Measurements from ENCODE around the gene DPYD.

The DPYD gene

DNA sequence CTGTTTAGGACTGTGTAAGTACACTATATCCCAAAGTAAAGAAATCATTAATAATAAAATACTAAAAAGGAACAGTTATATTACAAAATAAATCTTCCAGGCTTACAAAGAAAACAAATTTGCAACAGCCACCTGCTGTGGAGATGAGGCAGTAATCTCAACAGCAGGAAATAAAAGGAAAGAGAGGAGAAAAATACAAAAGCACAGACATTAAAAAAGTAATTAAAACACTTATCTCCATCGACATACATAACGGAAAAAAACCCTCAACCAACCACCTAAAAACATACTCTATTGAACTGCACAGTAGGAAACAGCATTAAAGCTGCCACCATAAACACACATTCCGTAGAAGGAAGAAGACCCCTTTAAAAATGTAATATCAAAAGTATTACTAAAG lies 317.6 kb downstream of the DPYD start:
- no peak for DNase-seq

DNA sequence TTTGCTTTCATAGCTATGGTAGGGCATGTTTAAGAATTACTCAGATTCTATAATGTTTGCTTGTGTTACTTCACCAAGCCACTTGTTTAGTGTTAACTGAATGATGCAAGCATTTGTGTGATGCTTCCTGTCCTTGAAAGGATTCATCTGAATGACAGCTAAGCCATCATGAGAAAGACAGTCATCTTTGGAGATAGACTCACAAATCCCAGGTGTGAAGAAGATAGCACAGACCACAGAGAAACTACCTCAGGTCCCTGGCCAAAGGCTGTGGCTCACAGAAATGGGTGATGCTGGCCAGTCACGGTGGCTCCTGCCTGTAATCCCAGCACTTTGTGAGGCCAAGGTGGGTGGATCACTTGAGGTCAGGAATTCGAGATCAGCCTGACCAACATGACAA lies 321.4 kb downstream of the DPYD start:
- DNase-seq: no peak

DNA sequence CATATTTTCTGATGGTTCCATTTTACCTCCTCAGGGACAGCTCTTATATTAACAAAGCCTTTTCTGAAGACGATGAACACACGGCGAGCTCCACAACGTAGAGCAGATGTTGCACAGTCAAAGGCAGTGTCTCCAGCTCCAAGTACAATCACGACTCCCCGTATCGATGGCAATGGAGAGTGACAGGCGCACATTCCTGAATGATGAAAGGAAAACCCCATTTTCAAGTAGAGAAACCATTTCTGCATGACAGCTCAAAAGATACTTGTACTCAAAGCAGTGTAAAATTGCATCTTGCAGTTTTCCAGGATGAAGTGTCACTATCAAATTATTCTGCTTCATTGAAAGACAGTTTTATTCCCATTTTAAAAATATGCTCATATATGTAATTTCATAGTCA lies 327.6 kb downstream of the DPYD start:
- no peak for DNase-seq

DNA sequence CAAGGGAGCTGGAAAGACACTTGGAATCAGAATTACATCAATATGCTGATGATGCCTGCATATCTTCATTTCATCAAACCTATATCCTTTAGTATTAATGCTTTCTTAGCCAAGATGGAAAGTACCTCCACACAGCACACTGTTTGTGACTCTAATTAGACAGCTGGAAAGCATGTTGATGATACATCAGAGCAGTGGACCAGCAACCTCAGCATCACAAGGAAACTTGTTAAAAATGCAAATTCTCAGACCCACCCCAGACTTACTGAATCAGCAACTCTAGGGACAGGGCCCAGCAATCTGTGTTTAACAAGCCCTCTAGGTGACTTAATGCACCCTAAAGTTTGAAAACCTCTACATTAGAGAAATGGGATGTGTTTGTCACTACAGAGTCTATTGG lies 332.1 kb downstream of the DPYD start:
- no peak for DNase-seq

DNA sequence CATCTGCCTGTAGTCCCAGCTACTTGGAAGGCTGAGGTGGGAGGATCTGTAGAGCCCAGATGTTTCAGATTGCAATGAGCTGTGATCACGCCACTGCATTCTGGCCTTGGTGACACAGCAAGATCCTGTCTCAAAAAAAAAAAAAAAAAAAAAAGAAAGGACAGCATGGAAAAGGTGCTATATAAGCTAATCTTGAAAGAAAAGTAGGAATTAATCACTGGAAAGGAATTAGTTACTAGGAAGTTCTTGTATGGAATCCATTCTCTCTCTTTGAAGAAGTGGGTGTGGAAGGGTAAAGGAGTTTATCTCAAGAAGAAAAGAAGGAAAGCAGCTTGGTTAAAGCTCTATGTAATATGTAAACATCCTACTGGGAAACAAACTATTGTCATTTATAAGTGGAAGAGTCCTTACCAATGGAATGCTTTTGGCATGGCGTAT lies 339.2 kb downstream of the DPYD start:
- no peak for DNase-seq

DNA sequence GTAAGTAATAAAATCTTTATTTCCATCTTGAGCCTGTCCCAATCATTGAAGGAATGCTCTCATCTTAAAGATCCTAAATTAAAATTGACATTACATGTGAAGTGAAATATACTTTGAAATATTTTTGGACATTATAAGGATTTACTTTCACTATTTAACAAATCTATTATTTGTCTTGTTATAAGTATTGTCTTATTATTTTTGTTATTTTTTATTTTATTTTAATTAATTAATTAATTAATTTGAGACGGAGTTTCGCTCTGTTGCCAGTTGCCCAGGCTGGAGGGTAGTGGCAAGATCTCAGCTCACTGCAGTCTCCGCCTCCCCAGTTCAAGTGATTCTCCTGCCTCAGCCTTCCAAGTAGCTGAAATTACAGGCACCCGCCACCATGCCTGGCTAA lies 343.2 kb downstream of the DPYD start:
- no peak for DNase-seq

DNA sequence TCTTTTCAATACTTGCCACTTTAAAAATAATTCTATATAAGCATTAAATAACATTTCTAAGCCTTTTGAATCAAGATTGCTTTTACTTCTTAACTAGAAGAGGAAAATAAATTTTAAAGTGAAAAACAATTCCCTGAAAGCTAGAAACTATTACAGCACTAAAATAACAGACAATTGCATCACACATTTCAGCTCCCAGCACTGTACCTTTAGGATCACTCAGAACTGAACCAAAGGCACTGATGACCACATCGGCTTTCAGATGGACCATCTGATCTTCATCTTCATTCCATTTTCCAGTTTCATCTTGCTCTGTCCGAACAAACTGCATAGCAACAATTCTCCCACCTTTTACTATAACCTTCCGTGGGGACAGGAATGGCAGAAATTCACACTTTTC lies 347.3 kb downstream of the DPYD start:
- DNase-seq: no peak

DNA sequence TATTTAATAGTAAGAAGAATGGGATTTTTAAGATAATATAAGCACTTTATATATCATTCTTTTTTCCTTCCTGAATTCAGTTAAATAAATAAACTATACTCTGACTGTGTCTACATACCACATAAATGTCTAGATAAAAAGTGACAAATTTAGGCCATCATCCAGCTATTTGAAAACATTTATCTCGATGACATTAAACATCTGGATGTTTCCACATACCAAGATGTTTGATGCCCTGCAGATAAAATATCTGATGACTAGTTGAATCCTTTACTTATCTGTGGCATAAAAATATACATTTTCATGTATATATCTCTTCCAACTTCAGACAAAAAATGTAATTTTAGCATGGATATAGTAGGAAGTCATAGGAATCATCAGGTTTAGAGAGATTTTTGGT lies 348.3 kb downstream of the DPYD start:
- no peak for DNase-seq

DNA sequence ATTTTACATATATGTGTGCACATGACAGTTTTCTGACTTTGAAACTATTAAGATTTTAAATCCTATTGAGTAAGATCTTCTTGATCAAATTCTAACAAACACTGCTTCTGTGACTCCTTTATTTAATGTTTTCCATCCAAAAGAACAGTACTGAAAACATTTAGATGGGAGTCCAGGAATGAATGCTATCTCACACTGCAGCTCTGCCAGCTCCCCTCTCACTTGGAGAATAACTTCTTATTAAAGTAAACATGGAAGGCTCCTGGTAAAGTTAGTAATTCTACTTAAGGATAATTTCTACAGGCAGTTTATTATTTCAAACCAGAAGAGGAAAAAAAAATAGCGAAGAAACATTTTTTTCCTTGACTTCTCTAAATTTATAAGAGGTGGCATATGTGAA lies 349.1 kb downstream of the DPYD start:
- DNase-seq: no peak

DNA sequence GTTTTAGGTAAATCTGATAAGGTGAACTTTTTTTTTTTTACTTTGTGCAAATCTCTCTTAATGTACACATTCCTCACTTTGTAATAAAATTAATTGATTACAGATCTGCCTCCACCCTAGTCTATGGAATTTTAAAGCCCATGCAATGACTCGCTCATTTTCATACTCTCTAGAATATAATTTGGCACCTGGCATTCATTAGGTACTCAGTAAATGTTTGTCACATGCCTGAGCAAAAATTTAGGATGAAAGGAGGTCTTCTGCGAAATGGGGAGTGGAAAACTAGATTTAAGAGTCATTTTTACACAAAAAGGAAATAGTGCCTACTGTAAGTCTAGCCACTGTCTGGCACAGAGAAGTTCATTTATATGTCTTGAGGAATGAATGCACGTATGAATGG lies 350.1 kb downstream of the DPYD start:
- DNase-seq: no peak

DNA sequence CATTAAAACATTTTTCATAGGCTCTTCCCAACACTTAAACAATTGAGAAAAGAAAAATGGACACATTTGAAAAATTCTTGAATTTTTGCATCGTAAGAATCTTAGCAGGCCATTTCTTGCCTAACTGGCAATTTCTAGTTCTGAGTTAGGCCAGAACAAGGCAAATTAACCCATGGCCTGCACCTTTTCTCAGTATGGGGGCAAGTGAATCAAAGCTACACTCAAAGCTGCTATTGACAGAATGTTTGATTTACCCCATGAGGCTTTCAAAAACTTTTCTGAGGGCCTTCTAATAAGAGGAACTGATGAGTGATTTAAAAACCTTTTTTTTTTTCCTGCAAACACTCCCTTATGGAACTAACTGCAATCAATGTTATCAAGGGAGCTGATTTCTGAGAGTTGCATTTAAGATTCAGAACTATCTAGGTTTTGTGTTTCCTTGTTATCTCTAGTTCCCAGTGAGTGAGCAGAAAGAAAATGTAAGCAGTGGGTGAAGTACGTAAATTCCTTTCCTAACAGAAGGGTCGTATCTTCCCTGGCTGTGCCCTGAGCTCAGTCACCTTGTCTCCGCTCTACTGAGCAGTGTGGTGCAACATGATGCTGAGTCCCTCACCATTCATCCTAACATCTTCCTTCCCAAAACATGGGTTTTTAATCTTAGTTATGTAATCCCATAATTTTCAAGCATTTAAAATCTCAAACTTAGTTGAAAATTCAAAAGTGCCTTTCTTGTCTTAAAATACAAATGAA lies 353.7 kb downstream of the DPYD start:
- no peak for DNase-seq

DNA sequence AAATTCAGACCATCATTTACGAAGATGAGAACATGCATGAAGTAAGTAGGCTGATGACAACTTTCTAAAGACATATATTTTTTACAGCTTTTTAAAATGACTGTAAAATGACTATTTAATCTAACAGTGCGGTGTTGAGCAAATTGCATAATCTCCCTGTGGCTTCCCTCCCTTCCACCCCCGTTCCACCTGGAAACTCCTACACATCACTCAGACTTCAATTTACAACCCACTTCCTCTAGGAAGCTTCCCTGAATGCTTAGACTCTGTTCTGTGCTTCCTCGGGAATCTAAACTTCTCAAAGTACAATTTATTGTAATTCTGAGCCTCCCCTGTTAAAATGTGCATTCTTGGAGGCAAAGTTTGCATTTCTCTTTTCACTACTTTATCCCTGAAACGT lies 354.9 kb downstream of the DPYD start:
- no peak for DNase-seq

DNA sequence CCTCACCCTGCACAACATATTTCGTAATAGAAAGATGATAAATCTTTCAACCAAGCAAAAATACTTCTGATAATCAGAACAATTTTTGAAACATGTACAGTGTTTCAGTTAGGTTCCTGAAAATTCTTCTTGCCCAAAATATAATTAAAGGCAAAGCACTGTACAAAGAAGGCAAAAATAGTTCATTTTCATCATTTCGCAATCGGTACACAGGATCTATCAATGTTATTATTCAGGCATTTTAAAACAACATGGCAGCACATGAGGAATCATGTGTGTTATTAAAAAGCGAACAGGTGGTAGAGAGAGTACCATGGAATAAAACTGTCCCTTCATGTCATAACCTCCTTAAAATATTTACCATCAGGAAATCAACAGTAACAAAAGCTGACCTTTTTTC lies 356.9 kb downstream of the DPYD start:
- DNase-seq: no peak

DNA sequence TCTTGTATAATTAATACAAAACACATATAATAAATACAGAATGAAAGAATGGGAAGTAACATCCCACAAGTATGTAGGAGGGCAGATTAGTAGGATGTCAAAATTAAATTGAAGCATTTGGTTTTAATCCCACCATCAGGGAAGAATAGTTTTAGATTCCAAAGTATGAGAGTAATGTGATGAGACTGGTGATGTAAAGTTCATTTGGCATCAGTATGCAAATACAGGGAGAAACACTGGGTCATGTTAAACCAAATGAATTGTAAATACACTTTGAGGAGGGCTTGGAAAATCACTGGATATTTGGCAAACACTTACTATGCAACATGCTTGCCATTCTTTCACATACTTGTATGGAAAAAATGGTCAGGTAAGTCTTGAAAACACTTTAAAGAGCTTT lies 358.8 kb downstream of the DPYD start:
- no peak for DNase-seq

DNA sequence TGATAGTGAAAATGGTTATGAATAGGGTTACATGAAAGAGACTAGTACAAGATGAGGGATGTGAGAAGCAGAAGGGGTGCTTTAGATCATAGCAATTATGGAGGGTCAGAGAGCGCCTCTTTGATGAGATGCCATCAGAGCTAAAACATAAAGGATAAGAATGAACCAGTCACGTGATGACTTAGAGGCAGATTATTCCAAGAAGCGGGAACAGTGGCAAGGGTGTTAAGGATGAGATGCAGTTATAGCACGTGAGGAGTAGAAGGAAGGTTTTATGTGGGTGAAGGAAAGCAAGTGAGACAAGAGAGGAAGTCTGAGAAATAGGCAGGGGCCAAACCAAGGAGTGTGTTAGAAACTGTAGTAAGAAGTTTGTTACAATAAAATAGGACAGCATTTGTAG lies 360.1 kb downstream of the DPYD start:
- no peak for DNase-seq

DNA sequence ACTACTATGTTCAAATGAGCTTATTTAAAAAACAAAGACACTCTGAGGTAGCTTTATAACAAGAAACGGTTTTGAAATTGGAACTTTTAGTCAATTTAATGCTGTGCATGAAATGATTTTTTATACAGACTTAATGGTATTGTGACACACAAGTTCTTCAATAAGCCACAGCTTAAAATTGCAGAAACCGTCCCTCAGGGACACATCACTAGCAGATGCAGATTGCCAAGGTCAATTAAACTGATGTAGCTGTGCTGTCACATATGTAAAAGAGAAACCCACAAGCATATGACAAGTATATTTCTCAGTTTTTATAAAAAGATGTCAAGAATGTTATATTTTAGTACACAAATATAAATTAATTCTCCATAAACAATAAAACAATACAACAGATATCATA lies 366.9 kb downstream of the DPYD start:
- DNase-seq: no peak

DNA sequence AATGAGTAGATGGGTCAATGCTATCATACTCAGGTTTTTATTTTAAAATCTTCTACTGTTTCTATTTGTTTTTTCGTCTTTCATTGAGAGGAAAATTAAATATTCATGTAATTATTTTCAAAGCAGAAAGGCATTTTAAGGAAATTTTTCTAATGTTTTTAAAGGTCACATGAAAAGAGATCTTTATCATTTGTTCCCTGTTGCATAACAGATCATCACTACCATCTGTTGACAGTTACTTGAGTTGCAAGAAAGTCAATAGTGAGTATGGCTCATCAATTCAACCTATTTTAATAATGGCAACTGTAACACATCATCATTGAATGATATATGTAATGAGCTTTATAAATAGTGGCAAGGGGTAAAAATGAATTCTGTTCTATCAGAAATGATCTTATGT lies 369.7 kb downstream of the DPYD start:
- no peak for DNase-seq

DNA sequence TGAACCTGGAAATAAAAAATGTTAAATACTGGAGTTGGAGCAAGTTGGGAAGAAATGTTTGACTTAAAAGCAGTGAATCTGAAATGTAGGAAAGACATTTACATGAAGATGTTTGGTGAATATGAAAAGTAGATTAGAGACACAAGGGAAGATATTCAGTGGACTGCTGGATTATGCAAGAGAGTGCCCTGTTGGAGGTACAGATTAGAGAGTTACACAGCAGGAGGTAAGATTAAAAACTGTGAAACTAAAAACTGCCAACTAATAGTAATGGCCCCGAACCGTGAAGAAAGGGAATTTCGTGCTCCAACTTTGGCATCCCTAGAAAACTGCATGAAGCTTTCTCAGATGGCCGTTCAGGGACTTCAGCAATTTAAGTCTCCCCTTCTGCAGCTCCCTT lies 375.4 kb downstream of the DPYD start:
- no peak for DNase-seq

DNA sequence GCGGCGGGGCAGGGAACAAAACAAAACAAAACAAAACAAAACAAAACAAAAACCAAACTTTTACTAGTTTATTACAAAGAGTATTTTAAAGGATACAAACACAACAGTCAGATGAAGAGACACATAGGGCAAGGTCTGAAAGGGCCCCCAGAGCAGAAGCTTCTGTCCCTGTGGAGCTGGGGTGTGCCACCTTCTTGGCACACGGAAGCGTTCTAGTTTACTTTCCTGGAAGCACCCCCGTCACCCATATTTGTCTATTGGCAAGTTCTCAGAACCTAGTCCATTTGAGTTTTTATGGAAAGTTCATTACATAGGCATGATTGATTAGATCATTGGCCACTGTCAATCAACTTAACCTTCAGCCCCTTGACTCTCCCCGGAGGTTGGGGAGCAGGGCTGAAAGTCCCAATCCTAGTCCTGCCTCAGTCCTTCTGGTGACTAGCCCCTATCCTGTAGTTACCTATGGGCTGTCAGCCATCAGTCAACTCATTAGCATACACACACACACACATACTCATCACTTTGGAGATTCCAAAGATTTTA lies 380.4 kb downstream of the DPYD start:
- no peak for DNase-seq

DNA sequence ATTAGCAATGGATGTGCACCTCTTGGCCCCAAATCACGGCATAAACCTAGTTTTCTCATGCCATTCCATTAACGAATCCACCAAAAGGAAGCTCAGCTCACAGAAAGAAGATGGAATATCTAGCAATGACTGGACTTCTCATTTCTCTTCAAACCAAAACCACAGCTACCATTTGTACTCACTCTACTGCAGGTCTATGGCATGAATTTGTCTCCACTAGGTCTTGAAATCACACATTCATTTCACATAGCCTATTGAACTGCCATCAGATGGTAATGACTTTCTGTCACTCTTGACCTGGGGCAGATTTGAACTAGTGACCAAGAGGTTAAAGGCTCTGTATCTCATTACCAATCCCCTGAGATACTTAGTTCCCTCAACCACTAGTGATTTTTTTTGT lies 382.7 kb downstream of the DPYD start:
- no peak for DNase-seq

DNA sequence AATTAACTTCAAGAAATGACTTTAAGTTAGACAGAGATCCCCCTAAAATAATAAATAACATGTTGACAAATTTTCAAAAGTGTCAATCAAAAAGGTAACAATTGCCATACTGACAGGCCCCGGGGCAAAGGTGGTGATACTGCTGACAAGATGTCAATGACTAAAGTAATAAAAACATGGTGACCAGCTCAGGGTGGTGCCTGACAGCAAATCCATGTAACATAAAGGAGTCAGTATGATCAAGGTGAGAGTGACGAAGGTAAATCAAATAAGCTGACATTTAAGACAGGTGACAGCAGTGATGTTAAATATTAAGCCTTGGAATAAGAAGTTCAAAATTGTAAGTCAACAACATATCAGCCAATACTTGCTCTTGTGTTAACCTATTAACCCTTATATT lies 387.5 kb downstream of the DPYD start:
- no peak for DNase-seq

DNA sequence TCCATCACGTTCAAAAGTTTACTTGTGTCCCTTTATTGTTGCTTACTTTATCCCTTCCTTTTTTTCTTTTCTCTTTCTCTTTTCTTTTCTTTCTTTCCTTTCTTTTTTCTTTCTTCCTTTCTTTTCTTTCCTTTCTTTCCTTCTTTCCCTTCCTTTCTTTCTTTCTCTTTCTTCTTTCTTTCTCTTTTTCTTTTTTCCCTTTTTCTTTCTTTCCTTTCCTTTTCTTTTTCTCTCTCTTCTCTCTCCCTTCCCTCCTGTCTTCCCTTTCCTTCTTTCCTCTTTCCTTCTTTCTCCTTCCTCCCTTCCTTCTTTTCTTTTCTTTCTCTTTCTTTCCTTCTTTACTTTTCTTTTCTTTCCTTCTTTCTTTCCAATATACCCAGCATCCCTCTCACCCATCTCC lies 391.2 kb downstream of the DPYD start:
- DNase-seq: no peak

DNA sequence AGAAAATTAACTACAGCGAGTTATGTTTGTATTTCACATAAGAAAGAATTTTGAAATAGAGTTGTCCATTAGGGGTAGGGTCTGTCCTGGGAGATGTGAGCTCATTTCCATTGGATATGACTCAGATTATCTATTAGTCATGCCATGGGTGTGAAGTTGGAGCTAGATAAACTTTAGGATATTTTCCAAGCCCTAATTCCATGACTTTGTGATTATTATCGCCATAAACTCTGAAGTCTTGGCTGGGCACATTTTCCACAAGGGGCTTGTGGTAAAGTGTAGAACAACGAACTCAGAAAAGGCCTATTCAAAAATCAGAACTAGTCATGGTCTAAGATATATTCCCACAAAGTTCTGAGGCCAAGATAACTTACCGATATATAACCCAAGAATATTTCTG lies 396.6 kb downstream of the DPYD start:
- DNase-seq: no peak

DNA sequence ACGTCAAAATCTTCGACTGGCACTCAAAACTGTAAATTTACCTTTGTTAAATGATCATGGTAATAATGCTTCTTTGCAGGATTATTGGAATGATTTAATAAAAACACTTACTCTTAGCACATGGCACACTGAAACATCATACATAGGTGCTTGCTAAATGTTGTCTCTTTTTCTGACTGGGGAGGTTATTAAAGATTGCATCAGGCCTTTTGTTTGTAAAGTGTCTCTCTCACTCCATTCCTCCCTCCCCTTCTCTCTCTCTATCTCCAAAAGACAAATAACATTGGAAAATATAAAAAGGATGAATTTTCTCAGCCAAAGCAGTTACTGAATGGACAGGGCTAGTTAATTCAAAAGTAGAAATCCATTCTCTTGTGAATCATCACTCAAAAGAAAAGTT lies 404.2 kb downstream of the DPYD start:
- DNase-seq: no peak

DNA sequence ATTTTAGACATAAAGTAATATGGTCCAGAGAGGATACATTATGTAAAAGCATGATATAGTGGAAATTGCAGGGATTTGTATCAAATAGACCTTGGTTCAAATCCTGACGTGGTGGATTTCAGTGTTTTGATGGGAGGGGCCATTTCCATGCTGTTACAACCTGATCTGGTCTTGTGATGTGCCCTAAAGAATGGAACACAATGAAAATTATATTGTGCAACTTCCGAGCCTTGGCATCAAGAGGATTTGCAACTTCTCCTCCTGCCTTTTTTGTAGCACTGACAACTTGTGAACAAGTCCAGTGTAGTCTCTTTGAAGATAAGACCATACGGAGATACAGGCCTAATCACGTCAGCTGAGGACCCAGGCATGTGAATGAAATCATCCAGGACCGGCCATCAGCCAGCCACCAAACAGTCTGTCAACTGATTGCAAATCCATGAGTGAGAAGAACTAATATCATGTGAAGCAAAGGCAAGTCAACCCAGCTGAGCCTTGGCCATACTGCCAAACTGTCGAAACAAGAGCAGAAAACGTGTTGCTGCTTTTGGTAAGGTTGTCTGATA lies 412.1 kb downstream of the DPYD start:
- DNase-seq: no peak

Data from GOT3 (cell line).